ENCODE data around the gene OLA1.
A peak's percentile ranks its signal among the peaks of the same experiment; 100 is the strongest.

OLA1 gene

DNA sequence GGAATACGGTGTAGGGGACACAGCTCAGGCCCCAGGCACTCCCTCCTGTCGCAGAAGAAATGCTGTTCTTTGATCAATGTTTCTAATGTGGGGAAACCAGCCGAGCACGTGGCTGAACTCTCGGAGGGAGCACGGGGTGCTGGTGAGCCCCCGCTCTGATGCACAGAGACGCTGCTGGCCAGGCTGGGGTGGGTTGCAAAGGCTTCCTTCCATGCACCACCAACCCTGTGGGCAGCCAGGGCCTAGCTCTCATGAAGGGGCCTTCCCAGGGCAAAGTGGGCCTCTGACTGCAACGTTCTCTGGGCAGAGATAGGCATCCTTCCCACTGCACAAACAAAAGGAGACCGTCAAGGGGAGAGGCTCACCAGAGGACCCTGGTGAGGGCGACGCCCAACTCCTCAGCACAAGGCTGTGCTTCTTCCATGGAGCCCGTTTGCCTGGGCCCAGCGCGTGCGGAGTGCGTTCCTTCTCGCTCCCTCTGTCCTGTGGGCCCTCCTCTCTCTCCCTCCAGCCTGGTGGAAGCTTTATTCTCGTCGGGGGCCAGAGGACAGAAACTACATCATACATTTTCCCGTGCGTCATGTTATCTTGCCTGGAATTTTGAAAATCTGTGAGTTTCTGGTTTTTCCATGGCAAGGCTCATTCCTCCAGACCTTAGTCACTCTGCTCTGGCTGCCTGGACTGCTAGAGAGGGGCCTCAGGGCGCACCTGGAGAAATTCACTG lies 222.0 kb downstream of the OLA1 start:
- H3K4me3 ChIP-seq (replicated peaks; ENCODE audit: low read depth, low read length), result no peak overlapping the region
- TF ChIP-seq, protein P1, sequence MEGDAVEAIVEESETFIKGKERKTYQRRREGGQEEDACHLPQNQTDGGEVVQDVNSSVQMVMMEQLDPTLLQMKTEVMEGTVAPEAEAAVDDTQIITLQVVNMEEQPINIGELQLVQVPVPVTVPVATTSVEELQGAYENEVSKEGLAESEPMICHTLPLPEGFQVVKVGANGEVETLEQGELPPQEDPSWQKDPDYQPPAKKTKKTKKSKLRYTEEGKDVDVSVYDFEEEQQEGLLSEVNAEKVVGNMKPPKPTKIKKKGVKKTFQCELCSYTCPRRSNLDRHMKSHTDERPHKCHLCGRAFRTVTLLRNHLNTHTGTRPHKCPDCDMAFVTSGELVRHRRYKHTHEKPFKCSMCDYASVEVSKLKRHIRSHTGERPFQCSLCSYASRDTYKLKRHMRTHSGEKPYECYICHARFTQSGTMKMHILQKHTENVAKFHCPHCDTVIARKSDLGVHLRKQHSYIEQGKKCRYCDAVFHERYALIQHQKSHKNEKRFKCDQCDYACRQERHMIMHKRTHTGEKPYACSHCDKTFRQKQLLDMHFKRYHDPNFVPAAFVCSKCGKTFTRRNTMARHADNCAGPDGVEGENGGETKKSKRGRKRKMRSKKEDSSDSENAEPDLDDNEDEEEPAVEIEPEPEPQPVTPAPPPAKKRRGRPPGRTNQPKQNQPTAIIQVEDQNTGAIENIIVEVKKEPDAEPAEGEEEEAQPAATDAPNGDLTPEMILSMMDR (IDR thresholded peaks at IDR 0.05; ENCODE audit: low read depth, low read length, missing control alignments), result no peak
- DNase-seq (ENCODE audit: extremely low read depth, low read depth), result no peak

DNA sequence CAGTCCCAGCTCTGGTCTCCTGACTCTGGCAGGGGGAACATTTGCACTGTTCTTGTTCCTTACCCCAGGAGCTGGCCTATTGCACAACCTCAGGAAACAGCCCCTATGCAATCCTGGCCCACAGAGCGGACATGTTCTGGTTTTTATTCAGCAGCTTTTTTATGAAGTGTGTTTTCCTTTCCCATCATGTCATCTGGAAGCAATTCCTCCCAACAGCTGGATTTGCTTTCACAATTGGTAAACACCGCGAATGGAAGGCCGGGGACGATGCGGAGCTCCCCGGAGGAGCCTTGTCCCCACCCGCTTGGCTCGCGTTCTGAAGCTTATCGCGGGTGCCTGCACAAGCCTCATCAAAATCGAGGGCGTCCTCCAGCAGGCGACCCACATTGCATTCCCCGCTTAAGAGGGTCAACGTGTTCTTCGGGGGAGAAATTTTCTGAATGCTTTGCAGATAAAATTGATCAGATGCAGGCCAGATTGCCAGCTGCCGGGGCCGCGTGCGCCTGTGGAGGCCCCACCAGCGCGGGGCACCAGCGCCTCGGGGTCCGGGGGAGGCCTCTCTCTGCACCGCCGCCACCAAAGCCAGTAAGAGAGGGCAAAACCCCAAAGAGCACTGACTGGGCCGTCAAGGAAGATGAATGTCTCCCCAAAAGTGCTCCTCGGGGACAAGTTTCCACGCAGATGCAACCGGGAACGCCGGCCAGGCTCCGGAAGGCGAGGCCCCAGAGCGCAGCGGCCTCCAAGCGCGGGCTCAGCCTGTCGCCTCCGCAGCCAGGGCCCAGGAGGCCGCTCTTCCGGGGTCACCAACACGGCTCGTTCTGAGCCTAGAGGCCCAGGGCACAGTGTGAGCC lies 222.8 kb downstream of the OLA1 start:
- DNase-seq (ENCODE audit: extremely low read depth, low read depth), result peak; percentile 90
- 0 out of 2 replicates have a peak overlapping the region, but pooled peaks have one; percentile 0 for H3K4me3 ChIP-seq (replicated peaks; ENCODE audit: low read depth, low read length)
- TF ChIP-seq, protein P1 (IDR thresholded peaks at IDR 0.05; ENCODE audit: low read depth, low read length, missing control alignments), result no peak

DNA sequence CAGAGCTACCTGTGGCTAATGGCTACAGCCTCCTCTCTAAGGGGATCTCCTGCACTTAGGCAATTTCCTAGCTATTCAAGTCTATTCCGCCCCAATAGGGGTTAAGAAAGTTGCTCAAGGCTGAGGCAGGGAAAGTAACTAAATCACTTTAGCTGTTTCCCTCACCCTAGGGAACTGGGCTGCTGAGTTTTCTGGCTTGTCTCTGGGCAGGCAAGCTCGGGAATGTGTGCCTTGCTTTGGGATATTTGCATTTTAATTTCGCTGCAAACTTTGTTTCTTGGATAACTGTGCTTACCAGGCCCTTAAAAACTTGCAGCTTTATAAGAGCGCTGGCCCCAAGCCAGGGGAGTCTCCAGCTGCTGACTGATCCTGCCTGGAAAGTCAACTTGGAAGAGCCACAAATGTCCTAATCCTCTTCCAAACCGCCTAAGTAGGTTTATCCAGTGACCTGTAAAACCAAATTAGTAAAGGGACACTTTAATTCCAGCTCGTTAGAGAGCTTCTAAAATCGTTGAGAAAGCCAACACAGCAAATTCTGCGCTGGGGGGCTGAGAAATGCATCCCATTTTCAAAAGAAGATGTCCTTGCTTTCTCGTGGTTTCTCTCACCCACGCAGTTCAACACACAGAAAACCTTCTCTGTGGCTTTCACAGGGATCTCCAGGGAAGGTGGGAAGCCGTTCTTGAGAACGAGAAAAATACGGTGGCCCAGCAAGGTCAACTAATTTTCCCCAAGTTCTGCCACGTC lies 223.6 kb downstream of the OLA1 start:
- 0 out of 2 replicates have a peak overlapping the region, but pooled peaks have one; percentile 0 for H3K4me3 ChIP-seq (replicated peaks; ENCODE audit: low read depth, low read length)
- TF ChIP-seq, protein P1 (IDR thresholded peaks at IDR 0.05; ENCODE audit: low read depth, low read length, missing control alignments), result no peak

DNA sequence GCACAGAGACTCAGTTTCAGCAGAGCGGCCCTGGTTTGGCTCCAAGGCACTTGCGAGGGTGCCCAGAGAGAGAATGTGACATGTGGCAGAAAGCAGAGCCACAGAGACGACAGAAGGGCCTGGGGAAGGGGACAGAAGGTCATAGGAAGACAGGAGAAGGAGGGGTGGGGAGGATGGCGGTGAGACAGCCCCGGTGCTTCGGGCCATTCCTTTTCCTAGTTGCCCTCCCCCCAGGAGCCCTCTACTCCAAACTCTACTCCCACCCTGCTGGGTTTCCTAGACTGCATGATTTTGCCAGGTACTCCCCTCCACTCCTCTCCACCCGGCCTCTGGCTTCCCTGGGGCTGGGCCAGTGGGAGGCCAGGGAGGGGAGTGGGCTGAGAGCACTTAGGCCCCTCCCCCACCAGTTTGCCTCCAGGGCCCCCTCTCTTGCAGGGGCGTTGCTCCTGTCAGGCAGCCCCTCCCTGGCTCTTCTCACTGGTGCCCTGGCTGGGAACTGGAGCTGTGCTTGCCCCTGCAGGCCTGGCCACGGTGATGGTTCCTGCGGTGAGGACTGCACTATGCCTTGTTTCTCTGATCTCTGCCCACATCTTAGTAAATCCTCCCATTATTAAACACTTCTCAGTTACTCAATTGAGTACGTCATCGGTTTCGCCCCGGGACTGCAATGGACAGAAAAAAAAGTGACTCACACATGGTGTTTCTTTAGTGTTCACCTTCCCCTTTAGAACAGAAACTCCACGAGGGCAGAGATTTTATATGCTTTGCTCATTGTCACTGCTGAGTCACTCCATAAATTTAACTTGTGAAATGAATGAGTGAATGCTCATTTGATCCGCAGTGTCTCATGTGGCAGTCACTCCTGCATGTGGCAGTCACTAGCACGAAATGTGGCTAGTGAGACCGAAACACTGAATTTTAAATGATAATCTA lies 224.5 kb downstream of the OLA1 start:
- H3K4me3 ChIP-seq (replicated peaks; ENCODE audit: low read depth, low read length), result no peak overlapping the region
- peak; percentile 79 for DNase-seq (ENCODE audit: extremely low read depth, low read depth)

More for the DNA sequence above, 223.6 kb downstream of the OLA1 start:
- DNase-seq (ENCODE audit: extremely low read depth, low read depth), result peak; percentile 69

More for the DNA sequence above, 224.5 kb downstream of the OLA1 start:
- TF ChIP-seq, protein P1 (IDR thresholded peaks at IDR 0.05; ENCODE audit: low read depth, low read length, missing control alignments), result no peak
